ENCODE data around the gene ABL2.

ABL2 gene

GRCh38 chr1:179080866-179081686, 148.4 kb downstream of the ABL2 start:
- H3K27ac ChIP-seq, result peak overlapping the region; percentile 85

GRCh38 chr1:179079113-179079761, 150.2 kb downstream of the ABL2 start:
- TF ChIP-seq, protein P1, sequence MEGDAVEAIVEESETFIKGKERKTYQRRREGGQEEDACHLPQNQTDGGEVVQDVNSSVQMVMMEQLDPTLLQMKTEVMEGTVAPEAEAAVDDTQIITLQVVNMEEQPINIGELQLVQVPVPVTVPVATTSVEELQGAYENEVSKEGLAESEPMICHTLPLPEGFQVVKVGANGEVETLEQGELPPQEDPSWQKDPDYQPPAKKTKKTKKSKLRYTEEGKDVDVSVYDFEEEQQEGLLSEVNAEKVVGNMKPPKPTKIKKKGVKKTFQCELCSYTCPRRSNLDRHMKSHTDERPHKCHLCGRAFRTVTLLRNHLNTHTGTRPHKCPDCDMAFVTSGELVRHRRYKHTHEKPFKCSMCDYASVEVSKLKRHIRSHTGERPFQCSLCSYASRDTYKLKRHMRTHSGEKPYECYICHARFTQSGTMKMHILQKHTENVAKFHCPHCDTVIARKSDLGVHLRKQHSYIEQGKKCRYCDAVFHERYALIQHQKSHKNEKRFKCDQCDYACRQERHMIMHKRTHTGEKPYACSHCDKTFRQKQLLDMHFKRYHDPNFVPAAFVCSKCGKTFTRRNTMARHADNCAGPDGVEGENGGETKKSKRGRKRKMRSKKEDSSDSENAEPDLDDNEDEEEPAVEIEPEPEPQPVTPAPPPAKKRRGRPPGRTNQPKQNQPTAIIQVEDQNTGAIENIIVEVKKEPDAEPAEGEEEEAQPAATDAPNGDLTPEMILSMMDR (conservative IDR thresholded peaks at IDR 0.05), result peak; percentile 78

More at GRCh38 chr1:179080866-179081686, 148.4 kb downstream of the ABL2 start:
- TF ChIP-seq, protein P1 (conservative IDR thresholded peaks at IDR 0.05), result no peak

GRCh38 chr1:179077396-179077795, 152.1 kb downstream of the ABL2 start:
- TF ChIP-seq, protein P1 (conservative IDR thresholded peaks at IDR 0.05), result no peak
- no peak overlapping the region for H3K27ac ChIP-seq

More at GRCh38 chr1:179079113-179079761, 150.2 kb downstream of the ABL2 start:
- no peak overlapping the region for H3K27ac ChIP-seq

DNA sequence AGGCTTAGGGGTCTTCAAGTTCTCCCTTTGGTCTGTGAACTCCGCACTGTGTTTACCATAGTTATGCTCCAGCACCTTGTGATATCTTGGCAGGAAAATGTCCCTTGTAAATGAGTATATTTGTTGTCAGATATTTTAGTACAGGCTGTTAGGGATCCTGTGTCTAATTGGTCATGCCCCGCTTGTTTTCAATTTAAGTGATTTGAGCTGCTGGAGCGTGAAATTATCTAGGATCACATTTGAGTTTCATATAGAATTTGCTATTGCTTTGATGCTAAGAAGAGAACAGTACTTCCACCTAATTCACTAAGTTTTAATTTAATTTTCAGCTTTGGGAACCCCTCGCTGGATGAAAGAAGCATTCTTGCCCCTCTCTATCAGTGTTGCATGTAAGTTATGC, 163.0 kb downstream of the ABL2 start:
- TF ChIP-seq, protein P1 (conservative IDR thresholded peaks at IDR 0.05), result no peak
- no peak overlapping the region; the same call in 1 of the 2 replicates for H3K27ac ChIP-seq

DNA sequence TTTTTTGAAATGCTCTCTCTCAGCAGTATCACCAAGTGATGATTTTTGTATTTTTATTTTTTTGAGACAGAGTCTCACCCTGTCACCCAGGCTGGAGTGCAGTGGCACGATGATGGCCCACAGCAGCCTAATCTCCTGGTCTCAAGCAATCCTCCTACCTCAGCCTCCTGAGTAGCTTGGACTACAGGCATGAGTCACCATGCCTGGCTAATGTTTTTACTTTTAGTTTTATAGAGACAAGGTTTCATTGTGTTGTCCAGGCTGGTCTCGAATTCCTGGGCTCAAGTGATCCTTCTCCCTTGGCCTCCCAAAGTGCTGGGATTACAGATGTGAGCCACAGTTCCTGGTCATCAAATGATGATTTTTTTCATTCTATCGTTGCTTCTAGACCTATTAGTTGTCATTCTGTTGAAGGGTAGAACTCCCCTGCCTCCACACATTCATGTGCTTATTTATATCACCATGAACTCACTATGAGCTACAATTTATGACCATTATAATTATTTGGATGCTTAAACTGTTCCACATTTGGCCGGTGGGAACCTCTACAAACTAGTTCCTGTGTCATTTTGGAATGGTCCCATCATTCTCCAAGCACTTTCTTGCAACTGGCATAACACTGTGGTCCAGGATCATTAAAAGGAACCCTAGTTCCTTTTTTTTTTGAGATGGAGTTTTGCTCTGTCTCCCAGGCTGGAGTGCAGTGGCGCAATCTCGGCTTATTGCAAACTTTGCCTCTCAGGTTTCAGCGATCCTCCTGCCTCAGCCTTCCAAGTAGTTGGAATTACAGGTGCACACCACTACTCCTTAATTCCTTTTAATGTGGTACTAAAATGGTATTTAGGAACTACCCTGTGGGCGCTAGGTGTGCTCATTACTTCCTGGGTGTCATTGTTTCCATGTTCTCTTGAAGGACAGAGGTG, 167.9 kb downstream of the ABL2 start:
- H3K27ac ChIP-seq, result no peak overlapping the region
- TF ChIP-seq, protein P1 (conservative IDR thresholded peaks at IDR 0.05), result no peak

GRCh38 chr1:179058487-179059483, 170.7 kb downstream of the ABL2 start:
- no peak overlapping the region for H3K27ac ChIP-seq
- TF ChIP-seq, protein P1 (conservative IDR thresholded peaks at IDR 0.05), result no peak

Data from VCaP (cell line).